Right lobe of liver (tissue), 6 donors: ENCODE results near the gene PIP5K1B. TPM values are rescaled to one million over a fixed set of nuclear protein-coding genes. Genes with fewer than 3 reads are reported as not detected.

Experiments
- ATAC-seq, 4 donors: fragments of 200-7000 bp; cut with Tn5 transposase; one replicate each; pipeline ENCODE4 v1.9.1; 2020; ENCODE audit warnings: mild to moderate bottlenecking in 4 of 4, moderate library complexity in 4 of 4
- DNase-seq, 3 donors: peaks; one replicate each; pipeline ENCODE4 v3.0.0-alpha.2; 2020
- H3K27ac ChIP-seq, 3 donors: fragments of 200-600 bp; one replicate each; pipeline ENCODE4 v1.8.0; 2022
- H3K27me3 ChIP-seq, 2 donors: fragments of 200-600 bp; one replicate each; pipeline ENCODE4 v1.8.0; 2022
- H3K36me3 ChIP-seq, 4 donors: fragments of 200-600 bp; sonication (generic) in 1 of 4; one replicate each; pipeline versions ENCODE4 v1.5.1 to v1.8.0; 2017 to 2022; ENCODE audit warnings: control low read depth in 1 of 4
- H3K4me1 ChIP-seq, 4 donors: fragments of 200-600 bp; sonication (generic) in 1 of 4; one replicate each; pipeline versions ENCODE4 v1.5.1 to v1.8.0; 2017 to 2022; ENCODE audit warnings: control low read depth in 1 of 4
- H3K4me3 ChIP-seq, 3 donors: fragments of 200-600 bp; one replicate each; pipeline ENCODE4 v1.8.0; 2022
- H3K9me3 ChIP-seq, 4 donors: fragments of 200-600 bp; sonication (generic) in 1 of 4; one replicate each; pipeline versions ENCODE4 v1.5.1 to v1.8.0; 2017 to 2022; ENCODE audit warnings: control low read depth in 1 of 4
- CTCF ChIP-seq, 4 donors: fragments of 200-600 bp in 3 of 4; fragments of 450-650 bp in 1 of 4; IDR thresholded peaks; one replicate each; pipeline versions ENCODE4 v1.5.1 to v1.8.0; 2016 to 2022; ENCODE audit warnings: antibody characterized with exemption in 4 of 4, mild to moderate bottlenecking in 2 of 4
- POLR2A ChIP-seq: fragments of 450-650 bp; IDR thresholded peaks from one replicate; pipeline ENCODE4 v1.6.1; 2017; ENCODE audit warnings: antibody characterized with exemption, mild to moderate bottlenecking
- WGBS: methylation state at CpG from one replicate; pipeline ENCODE4 v1.1.6; 2018; ENCODE audit warnings: low coverage, low lambda C conversion rate; ENCODE audit not compliant: insufficient coverage; ENCODE audit errors: missing lambda C conversion rate; 5-methylcytosine and 5-hydroxymethylcytosine counted together
- intact Hi-C, 2 donors: fragments of 100-400 bp; cut with DNase I; formaldehyde crosslinking; loops; one replicate each; pipeline versions ENCODE4 v1.11.2 to v1.14.1; 2022
- total RNA-seq, 6 experiments: library from RNA; depleted of rRNA in 2 of 6; stranded (reverse); fragments of >200 nt in 2 of 6; fragmentation: NEBNext Ultra II Directional in 3 of 6; extraction: Animal tissue kit (Norgen Biotek cat#: 25700) in 3 of 6; gene quantifications; one replicate each; pipeline versions ENCODE4 v1.1.0 to v1.2.4, GENCODE V29; 2016 to 2023
- donor health status: DM: no; HTN: yes; CAD: no.
- donor health status: DM: no; HTN: no; CAD: no.
- donor health status: DM: no; HTN: no; CAD: no.
- donor health status: DM: no; HTN: yes; CAD: no.
- donor health status: DM: no; HTN: yes; CAD: no.

PIP5K1B gene
- total RNA-seq, 6 experiments from 2014 or later = 0.27 to 0.71 TPM; not detected in 4

- no peak overlapping the region for H3K27ac ChIP-seq
- H3K4me1 ChIP-seq = no peaks in the 10 kb centered on the region
- H3K36me3 ChIP-seq = no peaks in the 10 kb centered on the region
- intact Hi-C loops = no loop called here
- WGBS = 66% methylated on average over 11 of the region's 14 CpGs
- no peaks in the 10 kb centered on the region for H3K9me3 ChIP-seq
- ATAC-seq = no peak
- H3K27me3 ChIP-seq = no peaks in the 10 kb centered on the region
- H3K4me3 ChIP-seq = no peak overlapping the region
- no peak for DNase-seq
- TF ChIP-seq CTCF (IDR thresholded peaks at IDR 0.05) (no peak), POLR2A (no peak)
Observed at GRCh38 chr9:68827837-68828744, 123.1 kb downstream of the PIP5K1B start.

- H3K27me3 ChIP-seq = no peaks in the 10 kb centered on the region
- H3K9me3 ChIP-seq = no peaks in the 10 kb centered on the region
- no peak for DNase-seq
- H3K4me1 ChIP-seq = no peaks in the 10 kb centered on the region
- H3K4me3 ChIP-seq = no peak overlapping the region
- intact Hi-C loops = no loop called here
- ATAC-seq = no peak
- H3K27ac ChIP-seq = no peak overlapping the region
- no peaks in the 10 kb centered on the region for H3K36me3 ChIP-seq
- no peak for TF ChIP-seq CTCF (IDR thresholded peaks at IDR 0.05)
- no peak for TF ChIP-seq POLR2A
Observed at GRCh38 chr9:68832101-68832500, 127.1 kb downstream of the PIP5K1B start.

DNA sequence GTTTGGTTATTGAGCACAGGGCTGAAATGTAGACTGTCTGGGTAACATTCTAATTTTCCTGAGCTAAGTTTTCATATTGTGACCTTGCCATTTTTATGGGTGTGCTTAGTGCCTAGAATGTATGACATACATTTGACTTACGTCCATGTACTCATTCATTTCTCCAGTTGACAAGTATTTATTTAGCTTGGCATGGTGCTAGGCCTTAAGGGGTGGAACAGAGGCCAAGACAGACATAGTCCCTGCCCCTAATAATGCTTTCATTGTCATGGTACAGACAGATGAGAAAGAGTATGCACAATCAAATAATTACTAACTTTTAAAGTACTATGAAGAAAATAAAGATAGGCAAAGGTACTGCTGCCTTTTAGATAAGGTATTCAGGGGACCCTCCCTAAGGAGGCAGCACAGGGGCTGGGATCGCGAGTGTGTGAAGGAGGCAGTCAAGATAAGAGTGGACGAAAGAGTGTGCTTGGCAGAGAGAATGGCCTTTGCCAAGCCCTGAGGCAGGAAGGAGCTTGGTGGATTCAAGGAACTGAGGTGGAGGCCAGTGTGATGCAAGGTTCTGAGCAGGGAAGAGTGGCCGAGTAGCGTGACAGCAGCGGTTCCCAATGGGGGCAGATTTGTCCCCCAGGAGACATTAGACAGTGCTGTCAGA lies 128.0 kb downstream of the PIP5K1B start:
- Histone ChIP-seq H3K27me3 (no peaks in the 10 kb centered on the region), H3K27ac (no peak overlapping the region), H3K36me3 (no peaks in the 10 kb centered on the region), H3K4me1 (no peaks in the 10 kb centered on the region), H3K4me3 (no peak overlapping the region), H3K9me3 (no peaks in the 10 kb centered on the region)
- 48% methylated on average over 6 of the region's 7 CpGs for WGBS
- ATAC-seq (no peak), DNase-seq (no peak)
- intact Hi-C loops = no loop called here
- no peak for TF ChIP-seq CTCF (IDR thresholded peaks at IDR 0.05)
- no peak for TF ChIP-seq POLR2A

DNA sequence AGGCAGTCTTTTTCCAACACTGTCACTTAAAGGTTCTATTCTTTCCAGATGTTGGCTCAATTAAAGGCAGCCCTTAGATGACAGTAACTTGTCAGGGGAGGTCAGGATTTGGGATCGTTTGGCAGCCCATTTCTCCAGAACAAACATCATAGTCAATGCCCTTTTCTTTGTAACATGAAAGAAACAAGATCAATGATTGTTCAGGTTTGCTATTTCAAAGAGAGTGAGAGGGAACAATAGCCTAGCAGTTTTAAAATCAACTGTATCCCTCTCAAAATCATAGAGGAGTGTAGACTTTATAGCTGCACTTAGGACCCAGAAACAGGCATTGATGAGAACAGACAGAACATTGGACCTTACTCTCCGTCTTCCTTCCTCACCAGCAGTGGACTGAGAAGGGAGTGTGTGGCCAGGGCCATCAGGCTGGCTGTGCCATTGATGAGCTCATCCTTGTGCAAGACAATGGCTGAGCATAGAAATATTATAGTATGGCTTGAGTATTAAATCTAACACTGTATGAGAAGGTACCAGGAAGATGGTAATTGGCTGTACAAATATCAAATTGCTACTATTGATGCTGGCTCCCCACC lies 130.0 kb downstream of the PIP5K1B start:
- DNase-seq = no peak
- H3K27me3 ChIP-seq = no peaks in the 10 kb centered on the region
- intact Hi-C loops = no loop called here
- WGBS = 35% methylated on average over 2 of the region's 2 CpGs
- H3K27ac ChIP-seq = no peak overlapping the region
- H3K4me3 ChIP-seq = no peak overlapping the region
- H3K9me3 ChIP-seq = no peaks in the 10 kb centered on the region
- no peak for TF ChIP-seq POLR2A
- ATAC-seq = no peak
- H3K36me3 ChIP-seq = no peaks in the 10 kb centered on the region
- no peaks in the 10 kb centered on the region for H3K4me1 ChIP-seq

- no peak for ATAC-seq
- Histone ChIP-seq H3K36me3 (no peaks in the 10 kb centered on the region), H3K9me3 (no peaks in the 10 kb centered on the region), H3K27me3 (no peaks in the 10 kb centered on the region), H3K27ac (no peak overlapping the region), H3K4me1 (no peaks in the 10 kb centered on the region), H3K4me3 (no peak overlapping the region)
- no peak for DNase-seq
- no peak for TF ChIP-seq POLR2A
- no peak for TF ChIP-seq CTCF (IDR thresholded peaks at IDR 0.05)
- 20% methylated on average over 1 of the region's 5 CpGs for WGBS
- intact Hi-C loops = no loop called here
Observed at GRCh38 chr9:68836788-68837187, 131.7 kb downstream of the PIP5K1B start.
